Panc1 (cell line): ENCODE data around the gene VWA5B1. TPM values are rescaled to one million over a fixed set of nuclear protein-coding genes. Genes with fewer than 3 reads are reported as not detected.

Experiments used
- ATAC-seq: fragments of 200-7000 bp; cut with Tn5 transposase; 2 replicates; pipeline ENCODE4 v1.9.1; 2020; ENCODE audit warnings: mild to moderate bottlenecking, moderate library complexity
- BruUV-seq: library from RNA; stranded (reverse); fragments of 400-500 nt; replicated peaks from 2 replicates; lab custom pipeline; 2021; lab: Mats Ljungman, UMichigan
- CTCF ChIA-PET: fragments of 300-600 bp; sonication (Branson Sonifier 250); formaldehyde crosslinking; loops from one replicate; lab custom pipeline; 2022; ENCODE audit warnings: antibody characterized with exemption; lab: Charles Lee
- POLR2A ChIA-PET: fragments of 300-600 bp; sonication (Branson Sonifier 250); formaldehyde crosslinking; loops from one replicate; lab custom pipeline; 2022; ENCODE audit warnings: antibody characterized with exemption; lab: Charles Lee
- DNase-seq: peaks from one replicate; pipeline ENCODE4 v3.0.0-alpha.2; 2010; ENCODE audit warnings: low read depth, low spot score
- H3K27ac ChIP-seq: 2 replicates; pipeline ENCODE4 v1.5.1; 2011; ENCODE audit warnings: mild to moderate bottlenecking, low read length, inconsistent platforms
- H3K27me3 ChIP-seq: fragments of 200-500 bp; sonication (Bioruptor generic); 2 replicates; pipeline ENCODE4 v1.6.0; 2014; ENCODE audit warnings: low read length, inconsistent platforms; ENCODE audit not compliant: control insufficient read depth, insufficient read depth
- H3K36me3 ChIP-seq: fragments of 200-500 bp; sonication (Bioruptor generic); 2 replicates; pipeline ENCODE4 v1.5.1; 2014; ENCODE audit warnings: inconsistent platforms, mild to moderate bottlenecking, low read length, moderate library complexity; ENCODE audit not compliant: control insufficient read depth, insufficient read depth
- H3K4me1 ChIP-seq: 2 replicates; pipeline ENCODE4 v1.5.1; 2011; ENCODE audit warnings: inconsistent platforms, mild to moderate bottlenecking, low read length, moderate library complexity; ENCODE audit not compliant: control insufficient read depth, insufficient read depth
- H3K4me3 ChIP-seq, 2 experiments: 2 replicates each; pipeline ENCODE4 v1.5.1; 2011 to 2012; ENCODE audit warnings: low read depth in 2 of 2, low read length in 2 of 2, mild to moderate bottlenecking in 2 of 2, inconsistent platforms in 1 of 2, moderate library complexity in 1 of 2
- H3K9me3 ChIP-seq: fragments of 200-500 bp; sonication (Bioruptor generic); 2 replicates; pipeline ENCODE4 v1.5.1; 2014; ENCODE audit warnings: low read depth, mild to moderate bottlenecking, inconsistent platforms, low read length, moderate library complexity; ENCODE audit not compliant: control insufficient read depth, insufficient read depth
- CTCF ChIP-seq: fragments of 450-650 bp; IDR thresholded peaks from 2 replicates; pipeline ENCODE4 v1.5.1; 2017; ENCODE audit warnings: mild to moderate bottlenecking
- POLR2AphosphoS5 ChIP-seq: IDR thresholded peaks from 2 replicates; pipeline ENCODE4 v1.6.1; 2012; ENCODE audit warnings: mild to moderate bottlenecking, low read depth, low read length, moderate library complexity
- REST ChIP-seq, 2 experiments: IDR thresholded peaks; 2 replicates each; pipeline ENCODE4 v1.6.1; 2011 to 2012; ENCODE audit warnings: low read depth in 2 of 2, control low read depth in 1 of 2, low read length in 1 of 2, mild to moderate bottlenecking in 1 of 2, moderate library complexity in 1 of 2; ENCODE audit not compliant: insufficient read depth in 1 of 2
- SIN3A ChIP-seq: IDR thresholded peaks from 2 replicates; pipeline ENCODE4 v1.6.1; 2012; ENCODE audit warnings: low read depth, mild to moderate bottlenecking, low read length, moderate library complexity, borderline replicate concordance; ENCODE audit not compliant: insufficient read depth
- TCF7L2 ChIP-seq: IDR thresholded peaks from 2 replicates; pipeline ENCODE4 v1.6.1; 2011; ENCODE audit warnings: mild to moderate bottlenecking, low read depth, low read length, inconsistent platforms
- in situ Hi-C: cut with HindIII; loops from 2 replicates; pipeline ENCODE4 v1.10.0; 2016; ENCODE audit warnings: low sequenced_read_pairs, low pct_unique_long_range_greater_than_20kb
- intact Hi-C: fragments of 100-400 bp; cut with micrococcal nuclease; formaldehyde crosslinking; loops from one replicate; pipeline ENCODE4 v1.10.0; 2022; ENCODE audit not compliant: unreplicated experiment
- total RNA-seq: library from RNA; stranded (reverse); gene quantifications from one replicate; pipeline ENCODE4 v1.2.1, GENCODE V29; 2021; ENCODE audit not compliant: unreplicated experiment

Gene VWA5B1
- total RNA-seq, 1 experiment from 2014 or later = not detected

GRCh38 chr1:20318971-20319370 lies 28.3 kb downstream of the VWA5B1 start:
- CTCF ChIA-PET = no interaction called here

GRCh38 chr1:20319456-20320220 lies 29.0 kb downstream of the VWA5B1 start:
- in situ Hi-C loops (no loop called here), intact Hi-C loops (no loop called here)
- H3K4me1 ChIP-seq = no peaks in the 10 kb centered on the region
- H3K36me3 ChIP-seq = no peaks in the 10 kb centered on the region
- H3K27ac ChIP-seq = no peak overlapping the region
- no peaks in the 10 kb centered on the region for H3K9me3 ChIP-seq
- ChIA-PET POLR2A (no interaction called here), CTCF (no interaction called here)
- H3K4me3 ChIP-seq = no peak overlapping the region
- ATAC-seq = no peak
- BruUV-seq = no TSS peak
- no peak for TF ChIP-seq POLR2AphosphoS5
- no peak for TF ChIP-seq SIN3A
- no peak for TF ChIP-seq REST (IDR thresholded peaks at IDR 0.05; ENCODE audit: insufficient read depth in 1 of 2, low read depth in 2 of 2, low read length in 1 of 2)
- H3K27me3 ChIP-seq = peaks cover 10% of the 10 kb centered on the region
- no peak for DNase-seq

More at GRCh38 chr1:20318971-20319370, 28.3 kb downstream of the VWA5B1 start:
- no peak for ATAC-seq
- POLR2A ChIA-PET = no interaction called here
- DNase-seq = no peak
- Histone ChIP-seq H3K27ac (no peak overlapping the region), H3K4me1 (no peaks in the 10 kb centered on the region), H3K4me3 (no peak overlapping the region), H3K36me3 (no peaks in the 10 kb centered on the region), H3K27me3 (peaks cover 8% of the 10 kb centered on the region), H3K9me3 (no peaks in the 10 kb centered on the region)
- intact Hi-C loops (no loop called here), in situ Hi-C loops (no loop called here)
- no peak for TF ChIP-seq SIN3A
- no peak for TF ChIP-seq CTCF
- BruUV-seq = no TSS peak

GRCh38 chr1:20320704-20321103 lies 30.0 kb downstream of the VWA5B1 start:
- CTCF ChIA-PET = interaction anchor here (0.9 kb wide), 1 partner anchor 56 kb away, joined by 3 read pairs; no protein-coding TSS in a partner anchor
- POLR2A ChIA-PET = no interaction called here

More at GRCh38 chr1:20320704-20321103, 30.0 kb downstream of the VWA5B1 start:
- no peak for ATAC-seq
- no peak for TF ChIP-seq POLR2AphosphoS5
- TF ChIP-seq REST (IDR thresholded peaks at IDR 0.05; ENCODE audit: insufficient read depth in 1 of 2, low read depth in 2 of 2, low read length in 1 of 2) = no peak
- no peak for TF ChIP-seq CTCF
- no peak for TF ChIP-seq SIN3A
- no peak for TF ChIP-seq TCF7L2
- Histone ChIP-seq H3K36me3 (no peaks in the 10 kb centered on the region), H3K27ac (no peak overlapping the region), H3K4me3 (no peak overlapping the region), H3K4me1 (no peaks in the 10 kb centered on the region), H3K27me3 (peaks cover 13% of the 10 kb centered on the region), H3K9me3 (no peaks in the 10 kb centered on the region)
- intact Hi-C loops (no loop called here), in situ Hi-C loops (no loop called here)
- no TSS peak for BruUV-seq
- no peak for DNase-seq
